ENCODE data around the gene ETV6. TPM values are rescaled to one million over a fixed set of nuclear protein-coding genes. Genes with fewer than 3 reads are reported as not detected.

The ETV6 gene
- polyA plus RNA-seq, 1 donor (not counting 4 experiments of a cell fraction or from before 2014, with no cell fraction given) = 5.3 TPM

DNA sequence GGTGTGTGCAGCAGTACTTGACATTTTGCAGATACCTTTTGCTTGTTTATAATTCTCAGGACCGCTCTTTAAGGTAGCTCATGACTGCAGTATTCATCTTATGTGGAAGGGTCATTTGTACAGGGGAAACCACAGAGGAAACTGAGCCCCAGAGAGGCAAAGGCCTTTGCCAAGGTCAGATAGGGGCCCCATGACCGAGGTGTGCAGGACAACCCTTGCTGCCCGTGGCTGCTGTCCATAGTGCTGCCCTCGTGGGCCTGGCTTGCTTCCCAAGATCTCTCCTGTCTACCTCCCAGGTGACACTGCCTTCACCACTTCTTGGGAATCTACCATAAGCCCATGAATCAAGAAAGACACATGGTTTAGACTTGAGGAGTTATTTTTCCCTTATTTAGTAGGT is 222.6 kb downstream of the ETV6 start:
- Histone ChIP-seq H2AFZ (ENCODE audit: control insufficient read depth, low read length) (no peak overlapping the region), H3K9ac (ENCODE audit: control insufficient read depth, extremely low read depth, insufficient read depth, low read length) (no peak overlapping the region), H3K27ac (ENCODE audit: control insufficient read depth, insufficient read depth, low read length) (no peak overlapping the region), H4K20me1 (ENCODE audit: control insufficient read depth, extremely low read depth, insufficient read depth, low read length) (no peaks in the 10 kb centered on the region), H3K27me3 (ENCODE audit: control insufficient read depth, extremely low read depth, insufficient read depth, low read length) (no peaks in the 10 kb centered on the region), H3K9me3 (ENCODE audit: control insufficient read depth, low read depth, low read length) (no peaks in the 10 kb centered on the region), H3K4me1 (ENCODE audit: control insufficient read depth, extremely low read depth, insufficient read depth, low read length) (peaks cover 18% of the 10 kb centered on the region), H3K36me3 (ENCODE audit: control insufficient read depth in 2 of 2, extremely low read depth in 1 of 2, insufficient read depth in 2 of 2, low read length in 2 of 2) (peaks cover 0 to 3% of the 10 kb centered on the region in 2 experiments), H3K9me1 (ENCODE audit: control insufficient read depth, extremely low read depth, insufficient read depth, low read length) (no peaks in the 10 kb centered on the region), H3K4me2 (ENCODE audit: control insufficient read depth, extremely low read depth, insufficient read depth, low read depth, low read length) (no peak overlapping the region), H3K79me2 (ENCODE audit: control insufficient read depth, insufficient read depth, low read length) (no peaks in the 10 kb centered on the region), H3K4me3 (ENCODE audit: control insufficient read depth in 2 of 3, extremely low read depth in 1 of 3, insufficient read depth in 2 of 3, low read depth in 1 of 3, low read length in 3 of 3) (no peak overlapping the region)
- FAIRE-seq (no peak), DNase-seq (ENCODE audit: low read depth, low spot score) (no peak)
- dilution Hi-C loops (cut with MboI; ENCODE audit: extremely low pct_ligation_motif_present, low sequenced_read_pairs) = no loop called here
- TF ChIP-seq, protein P1, sequence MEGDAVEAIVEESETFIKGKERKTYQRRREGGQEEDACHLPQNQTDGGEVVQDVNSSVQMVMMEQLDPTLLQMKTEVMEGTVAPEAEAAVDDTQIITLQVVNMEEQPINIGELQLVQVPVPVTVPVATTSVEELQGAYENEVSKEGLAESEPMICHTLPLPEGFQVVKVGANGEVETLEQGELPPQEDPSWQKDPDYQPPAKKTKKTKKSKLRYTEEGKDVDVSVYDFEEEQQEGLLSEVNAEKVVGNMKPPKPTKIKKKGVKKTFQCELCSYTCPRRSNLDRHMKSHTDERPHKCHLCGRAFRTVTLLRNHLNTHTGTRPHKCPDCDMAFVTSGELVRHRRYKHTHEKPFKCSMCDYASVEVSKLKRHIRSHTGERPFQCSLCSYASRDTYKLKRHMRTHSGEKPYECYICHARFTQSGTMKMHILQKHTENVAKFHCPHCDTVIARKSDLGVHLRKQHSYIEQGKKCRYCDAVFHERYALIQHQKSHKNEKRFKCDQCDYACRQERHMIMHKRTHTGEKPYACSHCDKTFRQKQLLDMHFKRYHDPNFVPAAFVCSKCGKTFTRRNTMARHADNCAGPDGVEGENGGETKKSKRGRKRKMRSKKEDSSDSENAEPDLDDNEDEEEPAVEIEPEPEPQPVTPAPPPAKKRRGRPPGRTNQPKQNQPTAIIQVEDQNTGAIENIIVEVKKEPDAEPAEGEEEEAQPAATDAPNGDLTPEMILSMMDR (optimal IDR thresholded peaks at IDR 0.05 in 1 of 3, IDR thresholded peaks at IDR 0.05 in 1 of 3, conservative IDR thresholded peaks at IDR 0.05 in 1 of 3; ENCODE audit: extremely low read depth in 1 of 3, insufficient read depth in 2 of 3, low read length in 3 of 3) = no peak
- no peak for TF ChIP-seq EZH2 (IDR thresholded peaks at IDR 0.05; ENCODE audit: low read length)

DNA sequence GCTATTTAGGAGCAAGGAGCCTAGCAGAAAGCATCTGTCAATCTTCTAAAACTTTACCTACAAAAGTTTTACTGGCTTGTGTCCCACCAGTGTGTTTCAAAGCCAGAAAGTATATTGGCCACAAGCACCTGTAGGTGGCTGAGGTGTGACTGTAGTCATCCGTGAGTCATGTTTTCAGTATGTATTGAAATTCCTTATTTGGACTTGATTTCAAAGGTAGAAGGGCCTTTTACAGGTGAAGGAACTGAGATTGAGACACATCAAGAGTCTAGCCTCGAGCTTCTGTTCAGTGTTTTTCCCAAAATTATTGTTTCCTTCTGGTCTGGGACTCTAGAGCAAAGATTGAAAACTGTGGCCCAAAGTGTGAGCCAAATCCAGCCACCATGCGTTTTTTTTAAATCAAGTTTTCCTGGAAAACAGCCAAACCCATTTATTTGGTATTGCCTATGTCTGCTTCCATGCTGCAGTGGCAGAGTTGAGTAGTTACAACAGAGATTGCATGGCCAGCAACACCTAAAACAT is 226.0 kb downstream of the ETV6 start:
- Histone ChIP-seq H3K79me2 (ENCODE audit: control insufficient read depth, insufficient read depth, low read length) (peaks cover 3% of the 10 kb centered on the region), H3K27me3 (ENCODE audit: control insufficient read depth, extremely low read depth, insufficient read depth, low read length) (no peaks in the 10 kb centered on the region), H3K9me3 (ENCODE audit: control insufficient read depth, low read depth, low read length) (no peaks in the 10 kb centered on the region), H2AFZ (ENCODE audit: control insufficient read depth, low read length) (no peak overlapping the region), H3K27ac (ENCODE audit: control insufficient read depth, insufficient read depth, low read length) (peak overlapping the region; percentile 47), H3K9me1 (ENCODE audit: control insufficient read depth, extremely low read depth, insufficient read depth, low read length) (no peaks in the 10 kb centered on the region), H4K20me1 (ENCODE audit: control insufficient read depth, extremely low read depth, insufficient read depth, low read length) (no peaks in the 10 kb centered on the region), H3K4me1 (ENCODE audit: control insufficient read depth, extremely low read depth, insufficient read depth, low read length) (peaks cover 32% of the 10 kb centered on the region), H3K4me3 (ENCODE audit: control insufficient read depth in 2 of 3, extremely low read depth in 1 of 3, insufficient read depth in 2 of 3, low read depth in 1 of 3, low read length in 3 of 3) (no peak overlapping the region), H3K9ac (ENCODE audit: control insufficient read depth, extremely low read depth, insufficient read depth, low read length) (no peak overlapping the region), H3K36me3 (ENCODE audit: control insufficient read depth in 2 of 2, extremely low read depth in 1 of 2, insufficient read depth in 2 of 2, low read length in 2 of 2) (peaks cover 0 to 3% of the 10 kb centered on the region in 2 experiments), H3K4me2 (ENCODE audit: control insufficient read depth, extremely low read depth, insufficient read depth, low read depth, low read length) (peak overlapping the region; percentile 56)
- TF ChIP-seq EZH2 (IDR thresholded peaks at IDR 0.05; ENCODE audit: low read length) = no peak
- TF ChIP-seq, protein P1 (optimal IDR thresholded peaks at IDR 0.05 in 1 of 3, IDR thresholded peaks at IDR 0.05 in 1 of 3, conservative IDR thresholded peaks at IDR 0.05 in 1 of 3; ENCODE audit: extremely low read depth in 1 of 3, insufficient read depth in 2 of 3, low read length in 3 of 3) = peak in 1 of 3 experiments; percentile 9
- dilution Hi-C loops (cut with MboI; ENCODE audit: extremely low pct_ligation_motif_present, low sequenced_read_pairs) = no loop called here
- no peak for DNase-seq (ENCODE audit: low read depth, low spot score)
- peak; percentile 96 for FAIRE-seq
